Stimulated activated CD8-positive, alpha-beta memory T cell treated with anti-CD3 and anti-CD28 coated beads, Interleukin-4, amount 100 ng/mL, for 1 hour (primary cell): ENCODE results near the gene SCRN1.
"Not testable (repeated sequence)": the region's sequence is repeated elsewhere in the genome, so short reads cannot be mapped to it uniquely, and the experiment has no call there.

ENCODE experiments used
- DNase-seq, 2 donors: peaks; one replicate each; pipeline ENCODE4 v3.0.0-alpha.2; 2020; ENCODE audit warnings: low read depth in 2 of 2, low spot score in 1 of 2

SCRN1 gene

GRCh38 chr7:29893351-29893965 lies 96.1 kb downstream of the SCRN1 start:
- DNase-seq = no peak

- no peak for DNase-seq
Measured at GRCh38 chr7:29892231-29892630, 97.4 kb downstream of the SCRN1 start.

GRCh38 chr7:29891766-29892165 lies 97.8 kb downstream of the SCRN1 start:
- DNase-seq = no peak

- DNase-seq = not testable (repeated sequence)
Measured at GRCh38 chr7:29890786-29891185, 98.8 kb downstream of the SCRN1 start.

DNA sequence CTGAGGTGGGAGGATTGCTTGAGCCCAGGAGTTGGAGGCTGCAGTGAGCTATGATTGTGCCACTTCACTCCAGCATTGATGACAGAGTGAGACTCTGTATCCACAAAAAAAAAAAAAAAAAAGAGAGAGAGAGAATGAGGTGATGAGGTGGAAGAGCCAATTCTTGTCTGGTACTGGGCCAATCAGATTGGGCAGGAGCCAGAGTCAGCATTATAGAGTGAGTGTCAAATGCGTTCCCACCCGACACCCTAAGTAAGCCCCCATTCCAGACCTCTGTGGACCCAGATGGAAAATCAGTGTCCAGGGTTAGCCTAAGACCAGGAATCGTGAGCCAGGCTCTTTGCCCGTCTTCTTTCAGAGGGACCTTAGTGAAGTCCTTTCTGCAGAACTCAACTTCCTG lies 99.3 kb downstream of the SCRN1 start:
- no peak for DNase-seq

GRCh38 chr7:29889288-29889687 lies 100.3 kb downstream of the SCRN1 start:
- DNase-seq = no peak

DNA sequence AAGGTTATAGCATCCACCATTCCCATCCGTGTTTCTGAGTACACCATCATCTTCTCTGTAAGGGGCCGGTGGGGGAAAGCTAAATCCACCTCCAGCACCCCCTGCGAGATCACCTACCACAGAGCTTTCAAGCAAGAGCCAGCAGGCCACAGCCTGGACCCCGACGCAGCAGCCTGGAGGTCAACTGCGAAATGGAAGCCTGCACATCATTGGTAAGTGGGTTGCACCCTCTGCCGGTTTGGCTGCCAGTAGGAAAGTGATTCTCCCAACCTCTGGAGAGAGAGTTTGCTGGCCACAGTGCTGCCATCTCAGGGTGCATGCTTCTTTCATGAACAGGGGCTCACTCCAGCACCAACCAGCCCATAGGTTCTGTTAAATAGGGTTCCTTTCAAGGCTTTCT lies 101.6 kb downstream of the SCRN1 start:
- DNase-seq = no peak

- no peak for DNase-seq
Measured at GRCh38 chr7:29886827-29887226, 102.8 kb downstream of the SCRN1 start.

DNA sequence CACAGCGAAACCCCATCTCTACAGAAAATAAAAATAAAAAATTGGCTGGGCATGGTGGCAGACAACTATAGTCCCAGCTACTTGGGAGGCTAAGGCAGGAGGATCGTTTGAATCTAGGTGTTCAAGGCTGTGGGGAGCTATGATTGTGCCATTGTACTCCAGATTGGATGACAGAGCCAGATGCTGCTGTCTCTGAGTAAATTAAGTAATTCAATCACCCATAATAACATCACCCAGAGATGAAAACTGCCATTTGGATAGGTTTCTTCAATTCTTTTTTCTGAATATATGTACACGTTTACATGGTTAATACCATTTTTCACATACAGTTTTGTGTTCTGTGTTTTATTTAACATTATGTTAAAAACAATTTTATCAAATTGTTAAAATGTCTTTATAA lies 104.0 kb downstream of the SCRN1 start:
- DNase-seq = no peak

DNA sequence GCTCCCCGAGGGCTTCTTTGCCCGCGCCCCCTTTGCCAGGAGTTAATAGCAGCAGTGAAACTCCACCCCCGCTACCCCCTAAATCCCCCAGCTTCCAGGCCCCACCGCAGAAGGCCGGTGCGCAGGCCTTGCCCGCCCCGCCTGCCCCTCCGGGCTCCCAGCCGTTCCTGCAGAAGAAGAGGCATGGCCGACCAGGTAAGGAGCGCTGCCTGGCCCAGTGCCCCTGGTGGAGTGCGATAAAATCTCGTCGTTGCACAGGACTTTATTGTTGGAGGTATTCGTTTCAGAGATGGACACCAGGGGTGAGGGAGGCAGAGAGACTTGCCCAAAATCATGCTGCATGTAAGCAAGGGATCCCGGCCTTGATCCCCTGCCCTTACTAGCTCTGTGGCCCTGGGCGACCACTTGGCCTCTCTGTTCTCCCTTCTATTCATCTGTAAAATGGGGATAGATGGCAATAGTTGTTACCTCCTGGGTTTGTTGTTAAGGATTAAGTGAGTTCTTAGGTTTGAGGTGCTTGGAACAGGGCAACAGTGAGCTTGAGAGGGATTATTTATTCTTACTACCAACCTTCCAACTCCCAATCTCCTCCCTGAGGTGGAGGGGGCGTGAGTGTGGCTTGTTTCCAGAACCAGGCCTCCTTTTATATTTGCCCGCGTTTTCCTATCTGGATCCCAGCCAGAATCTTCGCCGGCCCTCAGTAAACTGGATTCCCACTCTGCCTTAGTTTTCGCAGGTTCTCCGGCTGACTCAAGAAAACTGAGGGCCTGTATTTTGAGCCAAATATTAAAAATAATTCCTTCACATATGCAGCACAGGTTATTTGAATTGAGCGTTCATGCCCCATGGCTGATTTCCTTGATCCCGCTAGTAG lies 105.0 kb downstream of the SCRN1 start:
- DNase-seq = no peak

DNA sequence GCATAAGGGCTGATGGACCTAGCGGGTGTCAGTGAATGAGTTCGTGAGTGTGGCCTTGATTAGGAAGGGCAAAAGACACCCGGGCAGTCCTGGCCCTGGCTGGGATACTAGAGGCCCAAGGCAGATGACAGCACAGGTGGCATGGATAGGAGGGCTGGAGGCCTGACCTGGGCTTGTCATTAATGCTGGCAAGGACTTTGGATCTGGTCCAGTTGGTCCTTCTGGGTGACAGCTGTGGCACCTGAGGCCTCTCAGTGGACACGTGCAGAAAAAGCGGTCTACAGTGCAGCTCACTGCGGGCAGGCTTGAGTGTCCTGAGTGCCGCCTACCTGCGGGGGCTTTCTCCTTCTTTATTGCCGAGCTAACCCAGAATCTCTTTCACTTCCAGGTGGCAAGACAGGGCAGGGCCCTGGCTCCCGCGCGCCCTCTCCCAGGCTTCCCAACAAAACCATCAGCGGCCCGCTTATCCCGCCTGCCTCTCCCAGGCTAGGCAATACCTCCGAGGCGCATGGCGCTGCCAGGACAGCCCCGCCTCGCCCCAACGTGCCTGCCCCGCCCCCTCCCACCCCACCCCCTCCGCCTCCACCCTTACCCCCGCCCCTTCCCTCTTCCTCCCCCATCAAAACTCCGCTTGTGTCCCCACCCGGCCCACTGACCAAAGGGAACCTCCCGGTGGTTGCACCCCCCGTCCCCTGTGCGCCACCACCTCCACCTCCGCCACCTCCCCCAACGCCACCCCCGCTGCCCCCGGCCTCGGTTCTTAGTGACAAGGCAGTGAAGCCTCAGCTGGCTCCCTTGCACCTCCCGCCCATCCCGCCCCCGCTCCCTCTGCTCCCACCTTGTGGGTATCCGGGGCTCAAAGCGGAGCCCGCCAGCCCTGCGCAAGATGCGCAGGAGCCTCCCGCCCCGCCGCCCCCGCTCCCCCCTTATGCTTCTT lies 105.9 kb downstream of the SCRN1 start:
- no peak for DNase-seq

- no peak for DNase-seq
Measured at GRCh38 chr7:29882481-29882880, 107.1 kb downstream of the SCRN1 start.

DNA sequence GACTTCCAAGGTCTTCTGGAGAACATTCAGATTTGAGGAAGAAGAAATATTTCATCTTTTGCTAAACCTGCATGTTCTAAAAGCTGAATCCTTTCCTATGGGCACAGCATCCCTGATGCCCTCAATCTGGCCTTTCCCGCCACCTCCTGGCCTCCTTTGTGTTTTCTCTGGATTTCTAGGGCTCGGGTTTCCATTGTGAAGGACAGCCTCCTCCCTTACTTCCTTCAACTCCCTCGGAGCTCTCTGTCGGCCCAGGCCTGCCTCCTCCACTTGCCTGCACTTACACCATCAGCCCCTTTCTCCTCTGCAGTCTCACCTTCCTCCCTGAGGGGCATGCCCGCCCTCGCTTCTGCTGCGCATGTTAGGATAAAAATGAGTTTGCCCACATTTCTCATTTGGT lies 107.9 kb downstream of the SCRN1 start:
- DNase-seq = no peak

DNA sequence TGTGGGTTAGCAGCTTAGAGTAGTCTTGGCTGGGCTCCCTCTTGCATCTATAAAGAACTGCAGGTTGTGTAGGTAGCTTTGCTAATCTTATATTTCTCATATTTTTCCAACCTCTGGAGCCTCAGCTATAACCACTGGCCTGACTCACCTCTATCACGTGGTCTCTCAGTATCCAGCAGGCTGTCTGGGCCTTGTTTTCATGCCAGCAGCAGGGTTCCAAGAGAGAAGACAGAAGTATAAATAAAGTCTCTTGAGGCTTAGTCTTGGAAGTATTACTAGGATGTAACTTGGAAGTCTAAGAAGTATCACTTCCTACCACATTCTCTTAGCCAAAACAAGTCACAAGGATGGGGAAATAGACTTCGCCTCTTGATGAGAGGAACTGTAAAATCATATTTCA lies 110.0 kb downstream of the SCRN1 start:
- DNase-seq = no peak

GRCh38 chr7:29878081-29878688 lies 111.4 kb downstream of the SCRN1 start:
- no peak for DNase-seq

DNA sequence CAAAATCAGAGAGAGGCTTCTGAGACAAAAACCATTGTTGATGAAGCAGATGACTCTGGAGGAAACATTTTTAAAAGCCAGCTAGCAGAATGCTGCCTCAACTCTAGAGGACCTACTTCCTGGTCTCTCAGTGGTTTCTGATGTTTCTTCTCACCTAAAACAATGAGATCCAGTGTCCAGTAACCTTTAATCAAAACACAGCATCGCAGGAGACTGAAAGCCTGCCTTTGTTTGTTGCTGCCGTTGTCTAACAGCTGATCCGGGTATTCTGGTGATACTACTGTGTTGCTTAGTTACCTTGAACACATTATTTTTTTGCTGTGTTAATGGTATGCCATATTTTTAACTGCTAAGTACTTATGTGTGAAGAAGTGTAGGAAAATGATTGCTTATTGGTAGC lies 112.4 kb downstream of the SCRN1 start:
- DNase-seq = no peak

GRCh38 chr7:29875741-29876140 lies 113.9 kb downstream of the SCRN1 start:
- no peak for DNase-seq

GRCh38 chr7:29873644-29874294 lies 115.8 kb downstream of the SCRN1 start:
- DNase-seq = no peak

GRCh38 chr7:29871787-29872398 lies 117.7 kb downstream of the SCRN1 start:
- no peak for DNase-seq
